ENCODE data around the gene GALR1.
"Not testable (repeated sequence)": the region's sequence is repeated elsewhere in the genome, so short reads cannot be mapped to it uniquely, and the experiment has no call there.

Gene GALR1

DNA sequence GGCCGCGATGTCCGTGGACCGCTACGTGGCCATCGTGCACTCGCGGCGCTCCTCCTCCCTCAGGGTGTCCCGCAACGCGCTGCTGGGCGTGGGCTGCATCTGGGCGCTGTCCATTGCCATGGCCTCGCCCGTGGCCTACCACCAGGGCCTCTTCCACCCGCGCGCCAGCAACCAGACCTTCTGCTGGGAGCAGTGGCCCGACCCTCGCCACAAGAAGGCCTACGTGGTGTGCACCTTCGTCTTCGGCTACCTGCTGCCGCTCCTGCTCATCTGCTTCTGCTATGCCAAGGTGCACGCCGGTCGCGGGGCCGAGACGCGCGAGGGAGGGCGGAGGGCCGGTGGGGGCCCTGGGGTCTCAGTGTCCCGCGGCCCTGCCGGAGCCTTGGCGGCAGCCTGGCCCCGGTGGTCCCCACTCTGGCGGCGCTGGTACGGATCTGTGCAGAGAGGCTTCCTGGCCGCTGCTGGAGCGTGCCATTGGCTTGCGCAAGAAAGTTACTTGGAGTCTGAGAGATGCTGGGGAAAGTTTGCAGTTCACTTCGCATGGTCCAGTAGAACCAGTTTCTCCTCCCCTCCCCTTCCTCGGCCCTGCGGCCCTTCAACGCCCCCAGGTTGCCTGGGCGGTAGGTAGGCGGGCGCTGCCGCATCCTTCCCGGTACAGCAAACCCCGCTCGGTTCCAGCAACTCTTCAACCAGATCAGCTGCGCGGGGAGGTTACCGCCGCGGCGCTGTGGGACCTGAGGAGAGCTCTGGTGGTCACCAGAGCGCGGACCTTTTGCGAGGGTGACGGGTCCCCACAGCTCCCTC lies 1.5 kb downstream of the GALR1 start:
- no peak for DNase-seq

DNA sequence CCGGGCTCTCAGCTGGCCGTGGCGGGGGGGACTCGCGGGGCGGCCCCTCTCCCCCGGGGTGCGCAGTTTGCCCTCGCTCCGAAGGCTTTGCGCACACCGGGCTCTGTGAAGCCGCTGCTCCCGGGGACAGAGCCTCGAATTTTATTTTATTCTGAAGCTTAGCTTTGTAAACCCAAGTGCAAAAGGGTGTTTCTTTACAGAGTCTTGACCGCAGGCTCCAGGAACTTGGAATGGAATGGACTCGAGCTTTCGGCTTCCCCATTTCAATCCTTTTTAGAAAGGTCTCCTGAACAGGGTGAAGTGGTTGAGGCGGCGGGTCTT lies 2.0 kb downstream of the GALR1 start:
- no peak for DNase-seq

DNA sequence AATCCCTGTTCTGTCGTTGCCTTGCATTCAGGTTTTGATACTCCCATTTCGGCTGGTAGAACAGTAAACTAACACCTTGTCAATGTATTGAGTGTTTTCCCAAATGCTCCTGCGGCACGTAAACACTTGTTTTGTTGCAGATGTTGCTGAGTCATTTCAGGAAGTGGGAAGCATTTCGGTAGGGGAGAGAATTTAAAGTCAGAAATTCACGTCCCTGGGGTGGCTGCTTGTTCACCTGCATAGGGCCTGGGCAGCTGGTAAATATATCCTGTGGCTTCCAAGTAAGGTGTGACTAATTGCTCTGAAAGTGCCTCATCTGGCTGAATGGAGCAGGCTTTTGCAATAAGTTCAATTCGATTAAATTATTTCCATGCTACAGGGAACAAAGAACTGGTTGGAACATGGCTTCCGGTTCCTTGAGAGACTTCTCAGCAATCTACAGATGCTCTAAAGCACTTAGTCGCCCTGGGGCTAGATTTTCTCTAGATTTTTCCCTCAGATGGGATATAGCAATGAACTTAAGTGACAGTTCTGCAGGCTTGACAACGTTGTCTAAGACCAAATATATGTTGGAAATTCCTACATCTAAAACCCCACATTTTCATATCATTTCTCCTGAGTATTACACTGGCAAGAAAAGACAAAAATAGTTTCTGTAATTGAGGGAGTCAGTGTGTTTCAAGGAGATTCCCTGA lies 5.2 kb downstream of the GALR1 start:
- DNase-seq: no peak

DNA sequence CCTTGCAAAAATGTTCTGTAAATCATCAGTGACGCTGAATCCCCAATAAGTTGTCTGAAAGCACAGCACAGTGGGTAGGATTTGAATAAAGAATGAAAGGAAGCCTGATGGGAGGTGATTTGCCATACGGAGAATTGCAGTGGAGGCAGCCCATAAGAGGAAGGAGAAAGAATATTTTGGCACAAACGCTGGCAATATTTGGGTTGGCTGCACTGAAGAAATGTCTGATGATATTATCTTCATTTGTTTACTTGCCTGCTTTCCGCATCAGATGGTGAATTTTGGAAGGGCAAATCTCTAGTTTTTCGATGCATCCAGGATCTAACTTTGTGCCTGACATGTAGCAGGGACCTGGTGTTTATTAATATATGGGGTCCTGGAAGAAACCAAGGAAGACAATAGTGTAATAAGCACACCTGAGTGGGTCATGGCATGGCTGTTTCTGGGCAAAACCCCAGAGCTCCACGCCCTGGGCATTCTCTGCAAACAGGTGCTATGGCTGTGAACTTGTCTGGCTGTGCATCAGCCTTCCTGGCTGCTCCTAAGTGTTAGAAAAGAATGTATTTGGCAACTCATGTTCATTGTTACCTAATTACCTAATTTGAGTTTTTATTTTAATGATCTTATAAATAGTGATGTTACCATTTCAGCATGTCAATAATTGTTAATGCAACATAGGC lies 5.9 kb downstream of the GALR1 start:
- no peak for DNase-seq

DNA sequence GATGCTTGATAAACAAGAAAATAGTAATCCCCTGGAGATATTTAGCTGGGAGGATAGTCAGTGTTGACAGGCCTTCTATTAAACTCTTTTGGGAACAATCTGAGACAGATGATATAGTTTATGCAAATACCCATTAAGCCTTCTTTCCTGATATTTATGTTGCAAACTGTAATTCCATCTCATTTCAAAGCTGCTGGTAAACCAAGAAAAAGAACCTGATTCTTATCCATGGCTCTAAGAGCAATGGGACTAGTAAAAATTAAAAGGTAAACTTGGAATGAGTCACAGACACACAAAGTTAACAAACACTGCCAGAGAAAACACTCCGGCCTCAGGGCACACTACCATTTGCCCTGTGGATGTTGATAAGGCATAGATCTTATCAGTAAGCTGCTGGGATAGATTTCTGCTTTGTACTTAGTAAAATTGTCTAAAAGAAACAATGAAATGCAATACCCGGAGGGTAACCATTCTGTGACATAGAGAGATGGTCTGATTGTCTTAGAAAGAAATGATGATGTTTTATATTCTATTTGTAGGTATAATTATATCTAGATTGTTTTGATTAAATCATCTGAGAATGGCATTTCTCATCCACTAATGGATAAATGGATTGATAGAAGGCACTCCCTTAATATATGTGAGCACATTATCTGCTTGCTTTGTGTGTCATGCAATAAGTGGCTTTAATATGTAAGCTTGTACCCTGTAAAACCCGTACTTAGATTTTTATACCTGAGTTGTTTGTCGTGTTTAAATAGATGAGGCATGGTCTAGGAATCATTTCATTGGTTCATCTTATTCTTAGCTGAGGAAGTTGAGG lies 13.2 kb downstream of the GALR1 start:
- DNase-seq: no peak

DNA sequence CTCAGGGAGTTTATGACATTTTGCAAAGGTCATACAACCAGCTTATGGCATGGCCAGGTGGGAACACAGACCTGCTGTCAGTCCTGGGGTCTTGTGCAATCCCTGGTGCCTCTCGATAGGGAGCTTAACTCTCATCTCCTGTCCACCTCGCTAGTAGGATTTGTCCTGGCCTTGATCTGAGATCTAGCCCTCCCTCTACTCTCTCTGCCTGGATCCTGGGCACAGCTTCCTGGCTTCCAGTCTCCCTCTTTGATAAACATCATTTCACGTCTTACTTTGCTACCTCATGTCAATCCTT lies 13.8 kb downstream of the GALR1 start:
- DNase-seq: no peak

DNA sequence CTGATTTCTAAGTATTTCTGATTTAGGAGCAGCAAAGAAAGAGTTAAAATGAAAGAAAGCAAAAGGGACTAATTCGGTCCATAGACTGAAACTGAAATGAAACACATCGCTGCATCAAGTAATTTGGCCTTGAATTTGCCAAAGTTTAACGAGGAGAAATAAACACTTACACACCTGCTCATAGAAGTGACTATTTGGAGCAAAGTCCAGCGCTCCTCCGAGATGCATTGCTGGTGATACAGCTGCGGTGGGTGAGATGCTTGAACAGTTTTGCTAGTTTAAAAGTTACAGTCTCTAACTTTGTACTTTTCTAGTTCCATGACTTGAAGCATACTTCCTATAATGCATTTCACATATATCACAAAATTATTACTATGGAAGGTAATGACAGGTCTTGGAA lies 18.3 kb downstream of the GALR1 start:
- no peak for DNase-seq

DNA sequence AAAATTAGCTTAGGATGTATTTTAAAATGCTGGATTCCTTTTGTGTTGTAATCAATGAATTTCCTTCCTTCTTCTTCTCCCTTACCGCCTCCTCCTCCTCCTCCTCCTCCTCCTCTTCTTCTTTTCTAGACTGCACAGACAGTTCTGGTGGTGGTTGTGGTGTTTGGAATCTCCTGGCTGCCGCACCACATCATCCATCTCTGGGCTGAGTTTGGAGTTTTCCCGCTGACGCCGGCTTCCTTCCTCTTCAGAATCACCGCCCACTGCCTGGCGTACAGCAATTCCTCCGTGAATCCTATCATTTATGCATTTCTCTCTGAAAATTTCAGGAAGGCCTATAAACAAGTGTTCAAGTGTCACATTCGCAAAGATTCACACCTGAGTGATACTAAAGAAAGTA lies 18.8 kb downstream of the GALR1 start:
- DNase-seq: no peak

DNA sequence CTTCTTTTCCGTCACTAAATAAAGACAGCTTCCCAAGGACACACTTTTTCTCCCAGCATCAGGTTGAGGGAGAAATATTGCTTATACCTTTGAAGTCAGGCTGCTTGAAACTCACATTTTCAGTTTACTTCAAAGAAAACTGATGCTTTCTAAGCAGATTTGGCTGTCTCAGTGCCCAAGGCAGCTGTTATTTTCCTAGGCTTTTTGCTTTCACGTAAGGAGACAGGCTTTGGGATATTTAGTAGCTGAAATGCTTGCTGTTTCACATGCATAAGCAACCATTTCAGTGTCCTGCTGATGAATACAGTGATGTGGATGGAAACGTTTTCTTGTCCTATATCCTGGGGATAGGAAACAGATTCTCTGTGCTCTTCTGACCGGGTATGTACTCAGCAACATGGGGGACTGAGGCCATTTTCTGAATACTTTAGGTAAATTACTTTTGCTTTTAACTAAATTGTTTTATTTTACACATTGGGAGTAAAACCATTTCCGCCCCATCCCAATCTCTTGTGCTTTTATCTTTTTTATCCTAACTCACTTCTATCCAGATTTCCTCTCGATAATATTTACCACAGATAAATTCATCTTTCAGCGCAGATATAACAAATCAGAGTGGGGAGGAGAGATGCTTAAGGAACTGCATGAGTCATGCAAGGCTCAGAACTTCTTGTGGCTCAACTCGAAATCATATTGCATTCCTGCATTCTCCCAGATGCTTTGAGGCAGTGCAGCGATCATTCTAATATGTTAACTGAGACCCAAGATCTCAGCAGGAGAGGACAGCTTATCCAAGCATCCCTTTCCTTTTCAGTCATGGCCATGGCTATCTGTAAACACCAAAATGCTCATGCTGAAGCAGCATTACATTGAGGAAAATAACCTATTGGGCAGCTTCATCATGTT lies 22.2 kb downstream of the GALR1 start:
- no peak for DNase-seq

DNA sequence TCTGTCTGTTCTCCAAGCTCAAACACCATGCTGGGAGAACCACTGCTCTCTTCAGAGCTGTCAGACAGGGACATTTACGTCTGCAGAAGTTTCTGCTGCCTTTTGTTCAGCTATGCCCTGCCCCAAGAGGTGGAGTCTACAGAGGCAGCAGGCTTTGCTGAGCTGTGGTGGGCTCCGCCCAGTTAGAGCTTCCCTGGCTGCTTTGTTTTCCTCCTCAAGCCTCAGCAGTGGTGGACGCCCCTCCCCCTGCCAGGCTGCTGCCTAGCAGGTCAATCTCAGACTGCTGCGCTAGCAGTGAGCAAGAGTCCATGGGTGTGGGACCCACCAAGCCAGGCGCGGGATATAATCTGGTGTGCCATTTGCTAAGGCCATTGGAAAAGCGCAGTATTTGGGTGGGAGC lies 41.2 kb downstream of the GALR1 start:
- not testable (repeated sequence) for DNase-seq

DNA sequence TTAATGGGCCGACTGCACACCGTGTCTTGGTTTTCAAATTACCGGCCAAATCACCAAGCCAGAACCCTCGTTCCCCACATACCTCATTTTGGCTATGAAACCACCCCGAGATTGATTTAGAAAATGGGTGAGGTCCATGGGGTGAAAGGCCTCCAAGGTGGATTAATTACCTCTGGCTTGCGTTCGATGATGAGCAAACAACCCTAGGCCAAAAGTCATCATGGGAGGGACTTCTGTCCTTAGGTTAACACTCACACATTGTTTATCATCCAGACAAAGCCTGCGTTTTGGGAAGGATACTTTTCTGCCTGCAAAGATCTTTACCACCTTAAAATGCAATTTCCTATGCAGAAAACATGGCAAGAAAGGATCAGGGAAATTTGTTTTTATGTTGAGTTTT lies 48.5 kb downstream of the GALR1 start:
- no peak for DNase-seq

DNA sequence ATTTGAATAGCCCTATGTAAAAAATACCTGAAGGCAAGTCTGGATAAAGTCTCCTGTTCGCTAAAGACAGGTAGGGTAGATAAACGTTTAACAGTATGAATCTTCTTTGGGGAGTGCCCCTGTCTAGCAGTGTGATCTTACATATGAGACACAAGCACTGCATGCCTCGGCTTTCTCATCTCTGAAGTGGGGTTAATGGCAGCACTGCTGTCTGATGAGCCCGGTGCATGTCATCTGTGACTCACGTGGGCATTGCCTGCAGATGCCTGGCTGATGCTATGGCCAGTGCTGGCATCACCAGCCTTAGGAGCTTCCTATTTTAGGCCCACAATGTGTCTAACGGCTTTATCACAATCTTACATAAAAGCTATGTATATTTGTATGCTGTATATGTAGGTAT lies 50.1 kb downstream of the GALR1 start:
- DNase-seq: no peak

DNA sequence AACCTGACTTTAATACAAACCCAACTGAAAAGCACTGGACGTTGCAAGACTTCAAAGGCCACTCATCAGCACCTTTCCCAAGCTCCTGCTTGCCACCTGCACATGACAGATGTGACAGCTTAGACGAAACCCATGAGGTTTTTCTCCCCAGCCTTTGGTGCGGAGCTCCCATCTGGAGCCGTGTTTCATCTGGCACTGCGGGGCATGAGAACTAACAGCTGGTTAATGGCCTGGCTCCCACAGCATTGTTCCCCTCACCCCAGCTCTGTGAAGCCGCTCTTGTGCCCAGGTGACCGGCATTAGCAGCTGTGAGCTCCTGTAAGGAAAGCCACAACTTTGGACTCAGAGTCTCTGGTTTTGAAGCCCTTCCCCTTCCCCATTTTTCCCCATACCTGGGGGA lies 50.9 kb downstream of the GALR1 start:
- DNase-seq: no peak

DNA sequence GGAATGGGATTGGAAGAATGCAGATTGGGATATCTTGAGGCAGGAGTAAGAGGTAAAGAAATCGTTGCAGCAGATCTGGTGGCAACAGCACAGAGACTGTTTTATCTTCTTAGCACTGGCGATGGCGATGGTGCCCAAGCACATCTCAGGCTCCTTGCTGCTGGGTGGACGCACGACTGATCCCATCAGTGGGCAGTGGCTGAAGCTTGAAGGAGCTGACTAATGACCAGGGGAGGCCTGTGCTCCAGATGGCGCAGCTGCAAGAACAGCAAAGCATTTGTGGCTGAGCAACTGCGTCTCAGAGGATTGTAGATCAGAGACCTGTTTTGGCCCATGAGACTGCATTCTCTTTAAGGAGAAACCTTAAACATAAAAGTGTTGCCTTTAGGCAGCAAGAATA lies 54.6 kb downstream of the GALR1 start:
- no peak for DNase-seq

DNA sequence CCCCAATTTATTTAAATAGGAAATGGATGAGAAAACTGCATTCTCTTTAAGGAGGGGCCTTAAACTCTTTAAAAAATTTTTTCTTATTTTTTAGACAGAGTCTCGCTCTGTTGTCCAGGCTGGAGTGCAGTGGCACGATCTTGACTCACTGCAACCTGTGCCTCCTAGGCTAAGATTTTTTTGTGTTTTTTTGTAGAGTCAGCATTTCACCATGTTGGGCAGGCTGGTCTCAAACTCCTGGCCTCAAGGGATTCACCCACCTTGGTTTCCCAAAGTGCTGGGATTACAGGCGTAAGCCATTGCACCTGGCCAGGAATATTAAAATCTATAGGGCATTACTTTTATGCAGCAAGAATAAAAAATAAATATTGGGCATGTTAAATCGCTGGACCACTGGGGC lies 56.0 kb downstream of the GALR1 start:
- DNase-seq: no peak

DNA sequence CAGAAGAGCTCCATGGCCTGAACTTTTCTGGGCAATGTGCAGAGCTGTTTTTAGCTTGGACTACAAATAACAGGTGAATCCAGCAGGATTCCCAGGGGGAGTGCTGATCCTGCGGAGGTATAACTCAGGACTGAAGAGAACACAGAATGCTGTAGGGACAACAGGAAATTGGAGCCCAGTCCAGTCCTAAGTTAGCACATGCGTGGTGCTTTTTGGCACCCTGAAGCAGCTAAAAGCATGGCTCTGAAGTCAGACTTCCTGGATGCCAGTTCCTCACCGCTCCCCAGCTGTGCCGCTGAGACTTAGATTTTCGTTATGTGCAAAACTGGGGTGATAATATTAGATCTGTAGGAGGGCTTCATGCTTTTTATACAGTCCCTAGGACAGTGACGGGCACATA lies 58.6 kb downstream of the GALR1 start:
- DNase-seq: no peak

DNA sequence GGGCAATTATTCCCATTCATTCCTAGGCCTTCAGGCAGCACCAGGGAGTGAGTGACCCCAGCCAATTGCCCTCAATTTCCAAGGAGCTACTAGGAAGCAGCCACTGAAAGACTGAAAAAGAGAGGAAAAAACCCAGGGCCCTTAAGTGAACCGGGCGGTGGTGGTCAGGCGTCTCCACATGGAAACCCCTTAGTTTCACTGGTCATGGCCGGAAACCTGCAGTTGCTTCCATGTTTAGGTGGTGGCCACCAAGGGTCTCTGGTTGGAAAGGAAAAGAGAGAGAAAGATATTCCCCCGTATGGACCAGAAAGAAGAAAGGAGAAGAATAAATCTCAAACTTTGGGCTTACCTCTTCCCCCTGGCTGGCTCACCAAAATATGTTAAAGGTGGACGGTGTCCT lies 64.9 kb downstream of the GALR1 start:
- no peak for DNase-seq

DNA sequence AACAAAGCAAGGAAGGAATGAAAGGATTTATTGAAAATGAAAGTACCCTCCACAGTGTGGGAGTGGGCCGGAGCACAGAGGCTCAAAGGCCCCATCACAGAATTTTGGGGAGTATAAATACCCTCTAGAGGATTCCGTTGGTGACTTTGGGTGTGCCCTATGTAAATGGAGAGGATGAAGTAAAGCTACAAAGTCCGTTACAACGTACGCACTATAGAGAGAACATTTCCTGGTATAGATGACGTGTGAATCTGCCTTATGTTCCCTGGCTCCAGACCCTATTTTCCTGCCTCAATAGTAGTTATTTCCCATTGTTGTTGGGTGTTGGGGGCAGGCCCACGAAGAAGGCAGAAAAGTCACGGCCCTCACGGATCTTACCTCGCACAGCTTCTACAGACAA lies 65.3 kb downstream of the GALR1 start:
- DNase-seq: no peak

DNA sequence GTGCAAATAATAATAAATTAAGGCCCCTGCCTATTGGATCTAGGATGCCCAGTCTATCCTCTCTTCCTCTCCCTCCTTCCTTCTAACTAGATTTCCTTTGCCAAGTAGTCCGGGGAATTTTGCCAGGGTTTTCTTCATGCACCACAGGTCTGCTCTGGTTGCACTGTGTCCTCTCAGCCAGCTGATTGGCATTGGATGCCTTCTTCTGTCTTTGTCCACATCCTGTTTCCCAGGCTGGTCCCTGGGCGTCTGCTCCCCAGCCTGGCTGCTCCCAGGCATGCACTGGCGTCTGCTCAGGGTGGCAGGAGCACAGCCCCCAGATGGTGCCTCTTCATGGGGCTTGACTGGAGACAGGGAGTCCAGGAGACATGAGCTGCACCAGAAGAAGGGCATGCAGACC lies 66.4 kb downstream of the GALR1 start:
- DNase-seq: no peak

DNA sequence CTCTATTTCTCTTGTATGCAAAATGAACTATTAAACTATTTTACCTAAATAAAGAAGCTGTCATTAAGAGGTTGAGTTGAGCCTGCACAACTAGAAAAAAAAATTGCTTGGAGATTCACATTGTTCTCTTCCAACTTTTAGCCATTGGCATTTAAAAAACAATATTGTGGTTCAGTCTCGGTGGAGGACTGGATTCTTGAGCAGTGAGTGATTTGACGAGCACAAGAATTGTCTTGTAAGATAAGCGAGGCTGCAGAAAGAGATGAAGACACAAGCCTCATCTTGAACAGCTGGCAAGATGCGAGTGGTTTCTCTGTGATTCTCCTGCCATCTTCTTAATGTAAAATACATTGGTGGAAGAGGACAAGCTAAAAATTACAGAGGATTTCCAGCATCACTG lies 67.0 kb downstream of the GALR1 start:
- DNase-seq: no peak

DNA sequence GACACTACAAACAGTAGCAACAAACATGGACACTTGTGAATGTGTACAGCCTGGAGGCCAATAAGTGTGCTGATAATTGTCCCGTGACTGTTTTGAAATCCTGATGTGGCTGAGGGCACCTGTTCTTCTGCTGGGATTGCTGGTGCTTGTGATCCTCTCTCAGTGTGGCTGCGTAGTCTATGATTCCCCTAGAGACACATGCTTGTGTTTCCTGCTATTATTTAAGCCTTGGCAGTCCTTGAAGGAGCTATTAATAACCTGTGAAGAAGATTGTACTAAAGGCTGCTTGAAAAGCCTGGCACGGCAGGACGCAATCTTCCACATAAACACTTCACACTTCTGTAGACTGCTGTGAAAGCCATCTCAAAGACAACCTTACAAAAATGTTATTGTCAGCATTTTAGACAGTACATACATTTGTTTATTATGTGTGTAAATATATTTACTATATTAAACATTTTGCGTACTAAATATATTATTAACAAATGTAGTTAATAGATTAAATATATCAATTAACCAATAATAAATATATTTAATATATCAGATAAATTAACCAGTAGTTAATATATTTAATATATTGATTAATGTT lies 71.4 kb downstream of the GALR1 start:
- no peak for DNase-seq
